ENCODE data around the gene WDR46.
A peak's percentile ranks its signal among the peaks of the same experiment; 100 is the strongest.
"Not testable (repeated sequence)": the region's sequence is repeated elsewhere in the genome, so short reads cannot be mapped to it uniquely, and the experiment has no call there.

The WDR46 gene

DNA sequence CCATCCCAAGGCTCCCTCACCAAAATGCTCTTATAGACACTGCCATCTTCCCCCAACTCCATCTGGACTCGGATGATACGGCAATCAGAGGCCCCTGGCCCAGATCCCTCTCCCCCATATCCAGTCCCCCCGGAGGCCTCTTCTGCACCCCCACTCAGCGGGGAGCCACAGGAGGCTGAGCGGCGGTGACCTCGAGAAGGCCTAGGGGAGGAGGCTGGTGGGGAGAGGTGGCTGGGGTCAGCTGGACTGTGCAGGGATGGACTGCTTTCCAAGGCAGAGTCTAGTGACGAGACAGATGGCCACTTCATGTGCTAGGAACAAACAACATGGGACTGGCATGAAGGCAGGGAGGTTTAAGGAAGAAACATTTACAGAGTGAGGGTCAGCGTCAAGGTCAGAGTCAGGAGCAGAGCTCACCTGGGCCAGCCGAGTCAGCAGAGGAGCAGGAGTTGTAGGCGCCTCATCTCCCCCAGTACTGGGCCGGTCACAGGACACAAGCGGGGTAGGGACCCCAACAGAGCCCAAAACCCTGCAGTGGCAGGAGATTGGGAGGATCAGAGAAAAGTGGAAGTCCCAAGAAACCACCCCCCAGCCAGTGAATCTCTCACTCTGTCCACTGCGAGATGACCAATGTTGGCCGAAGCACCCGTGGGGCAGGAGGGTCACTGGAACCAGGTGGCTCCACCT lies 4.1 kb upstream of the WDR46 start:
- in situ Hi-C loops (cut with MboI; ENCODE audit: low pct_unique_long_range_greater_than_20kb, low sequenced_read_pairs), result no loop called here
- DNase-seq, result no peak

DNA sequence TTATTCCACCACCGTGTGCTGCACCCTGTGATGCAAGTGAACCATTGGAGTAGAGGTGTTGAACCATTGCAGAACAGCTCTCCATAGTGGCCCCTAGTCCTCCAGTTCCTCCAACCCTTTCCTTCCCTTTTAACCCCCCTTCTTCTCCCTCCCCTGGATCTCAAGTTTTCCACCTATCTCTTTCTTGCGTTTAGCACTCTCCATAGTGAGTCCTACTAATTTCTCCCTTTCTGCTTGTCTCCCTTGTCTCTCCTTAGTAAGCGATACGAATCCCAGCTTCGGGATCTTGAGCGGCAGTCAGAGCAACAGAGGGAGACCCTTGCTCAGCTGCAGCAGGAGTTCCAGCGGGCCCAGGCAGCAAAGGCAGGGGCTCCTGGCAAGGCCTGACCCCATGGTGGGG lies 1.4 kb upstream of the WDR46 start:
- no peak for DNase-seq
- in situ Hi-C loops (cut with MboI; ENCODE audit: low pct_unique_long_range_greater_than_20kb, low sequenced_read_pairs), result no loop called here

DNA sequence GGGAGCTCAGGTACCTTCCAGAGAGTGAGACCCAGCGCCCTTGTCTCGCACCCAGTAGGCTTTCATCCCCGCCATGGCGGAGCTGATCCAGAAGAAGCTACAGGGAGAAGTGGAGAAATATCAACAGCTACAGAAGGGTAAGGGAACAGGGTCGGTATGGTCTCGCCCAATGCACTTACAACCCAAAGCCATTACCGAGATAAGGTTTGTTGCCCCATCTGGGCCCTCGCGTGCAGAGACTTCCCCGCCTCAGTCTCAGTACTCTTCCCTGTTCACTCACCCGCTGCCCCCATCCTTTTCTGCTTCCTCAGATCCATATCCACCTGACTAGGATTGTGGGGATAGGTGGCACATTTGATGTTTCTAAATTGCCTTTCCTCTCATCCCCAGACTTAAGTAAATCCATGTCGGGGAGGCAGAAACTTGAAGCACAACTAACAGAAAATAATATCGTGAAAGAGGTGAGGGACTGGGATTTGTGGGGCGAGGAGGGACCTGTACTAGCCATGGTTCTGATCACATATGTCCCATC lies 811 bp upstream of the WDR46 start:
- no peak for DNase-seq
- in situ Hi-C loops (cut with MboI; ENCODE audit: low pct_unique_long_range_greater_than_20kb, low sequenced_read_pairs), result no loop called here

DNA sequence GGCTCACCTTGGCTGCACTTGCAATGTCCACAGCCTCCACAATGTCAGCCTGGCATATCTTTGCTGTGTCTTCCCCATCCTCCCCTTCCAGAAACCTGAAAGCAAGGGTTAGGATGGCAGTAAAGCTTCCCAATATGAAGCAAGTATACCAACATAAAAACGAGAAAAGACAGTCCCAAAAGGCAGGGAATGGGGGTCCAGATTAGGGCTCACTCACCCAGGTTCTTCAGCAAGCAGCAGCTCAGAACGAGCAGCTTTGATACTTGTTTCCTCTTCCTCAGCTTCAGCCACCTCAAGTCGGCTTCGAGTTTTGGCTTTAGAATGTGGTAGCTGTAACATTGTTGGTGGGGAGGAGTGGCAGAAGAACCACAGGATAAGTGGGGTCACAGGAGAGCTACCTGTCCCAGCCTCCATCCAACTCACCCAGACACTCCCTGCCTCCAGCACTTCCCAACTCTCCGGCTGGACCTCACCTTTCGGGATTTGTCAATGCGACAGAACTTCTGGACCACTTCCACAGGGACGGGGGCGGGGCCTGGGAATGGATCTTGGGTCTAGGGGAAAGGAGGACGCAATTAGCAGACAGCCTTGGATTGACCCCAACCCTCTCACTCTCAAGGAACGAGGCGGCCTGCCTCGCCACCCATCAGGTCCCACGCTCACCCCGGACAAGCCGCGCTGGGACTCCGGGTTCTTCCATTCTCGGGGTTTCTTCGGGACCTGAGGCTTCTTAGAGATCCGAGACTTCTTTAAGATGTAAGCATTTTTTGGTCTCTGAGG lies 708 bp downstream of the WDR46 start:
- in situ Hi-C loops (cut with MboI; ENCODE audit: low pct_unique_long_range_greater_than_20kb, low sequenced_read_pairs), result no loop called here
- DNase-seq, result no peak

DNA sequence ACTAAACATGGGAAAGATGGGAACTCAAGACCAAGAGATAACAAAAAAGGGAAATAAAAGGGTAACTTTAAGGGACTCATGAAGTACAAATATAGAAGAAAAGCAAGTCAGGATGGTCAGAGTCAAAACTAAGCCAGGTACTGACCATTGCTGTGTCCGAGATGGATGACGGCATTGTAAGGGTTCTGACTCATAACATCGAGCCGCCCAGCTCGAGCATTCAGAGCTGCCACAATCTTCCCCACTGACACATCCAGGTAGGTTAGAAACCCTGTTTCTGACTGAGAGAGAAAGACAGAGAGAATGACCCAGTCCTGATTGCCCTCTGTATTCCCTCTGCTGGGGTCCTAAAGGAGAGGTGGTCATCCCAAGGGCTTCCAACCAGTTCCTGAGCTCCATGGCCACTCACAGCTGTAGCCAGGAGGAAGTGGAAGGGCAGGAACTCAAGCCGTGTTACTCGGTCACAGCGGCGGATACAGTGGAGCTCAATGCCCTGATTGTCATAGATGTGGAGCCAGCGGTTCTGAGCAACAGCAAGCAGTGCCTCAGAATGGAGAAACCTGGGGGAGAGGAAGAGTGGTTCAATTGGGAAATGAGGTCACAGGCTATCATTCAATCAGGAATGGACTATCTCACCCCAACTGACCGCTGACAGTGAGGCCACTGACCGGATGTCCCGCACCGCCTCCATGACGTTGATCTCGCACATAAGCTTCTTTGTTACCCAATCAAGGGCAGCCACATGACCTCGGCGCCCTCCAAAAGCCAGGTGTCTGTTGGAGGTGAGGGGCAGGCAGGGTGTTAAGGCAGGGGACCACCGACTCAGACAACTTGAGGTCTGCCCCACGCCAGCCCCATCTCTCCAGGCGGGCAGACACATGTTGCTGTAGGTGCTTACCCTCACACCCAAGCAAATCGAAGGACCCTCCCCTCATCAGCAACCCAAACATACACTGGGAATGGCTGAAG lies 1.8 kb downstream of the WDR46 start:
- in situ Hi-C loops (cut with MboI; ENCODE audit: low pct_unique_long_range_greater_than_20kb, low sequenced_read_pairs), result no loop called here
- no peak for DNase-seq

DNA sequence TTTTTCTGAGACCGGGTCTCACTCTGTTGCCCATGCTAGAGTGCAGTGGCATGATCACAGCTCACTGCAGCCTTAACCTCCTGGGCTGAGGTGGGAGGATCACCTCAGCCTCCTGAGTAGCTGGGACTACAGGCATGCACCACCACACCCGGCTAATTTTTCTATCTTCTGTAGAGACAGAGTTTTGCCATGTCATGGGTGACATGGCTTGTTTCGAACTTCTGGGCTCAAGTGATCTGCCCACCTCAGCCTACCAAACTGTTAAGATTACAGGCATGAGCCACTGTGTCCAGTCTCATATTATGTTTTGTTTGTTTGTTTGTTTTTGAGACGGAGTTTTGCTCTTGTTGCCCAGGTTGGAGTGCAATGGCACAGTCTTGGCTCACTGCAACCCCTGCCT lies 3.8 kb downstream of the WDR46 start:
- DNase-seq; in situ Hi-C loops (cut with MboI; ENCODE audit: low pct_unique_long_range_greater_than_20kb, low sequenced_read_pairs): not testable (repeated sequence)

DNA sequence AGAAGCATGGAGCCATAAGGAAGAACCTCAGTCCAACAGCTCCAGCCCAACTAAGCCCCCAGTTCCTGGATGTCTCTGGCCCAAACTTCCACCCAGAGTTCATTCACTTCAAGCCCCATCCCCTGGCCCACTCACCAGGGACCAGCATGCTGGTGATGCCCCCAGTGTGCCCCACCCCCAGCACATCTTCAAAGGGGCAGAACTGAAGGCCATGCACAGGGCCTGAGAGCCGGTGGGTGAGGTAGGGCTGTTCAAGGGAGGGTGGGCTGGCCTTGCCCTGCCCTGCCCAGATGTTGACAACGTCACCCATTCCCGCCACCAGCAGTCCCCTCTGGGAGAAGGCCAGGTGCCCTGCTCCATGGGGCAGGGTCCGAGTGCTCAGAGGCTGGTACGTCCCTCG lies 8.5 kb downstream of the WDR46 start:
- in situ Hi-C loops (cut with MboI; ENCODE audit: low pct_unique_long_range_greater_than_20kb, low sequenced_read_pairs), result no loop called here
- no peak for DNase-seq

DNA sequence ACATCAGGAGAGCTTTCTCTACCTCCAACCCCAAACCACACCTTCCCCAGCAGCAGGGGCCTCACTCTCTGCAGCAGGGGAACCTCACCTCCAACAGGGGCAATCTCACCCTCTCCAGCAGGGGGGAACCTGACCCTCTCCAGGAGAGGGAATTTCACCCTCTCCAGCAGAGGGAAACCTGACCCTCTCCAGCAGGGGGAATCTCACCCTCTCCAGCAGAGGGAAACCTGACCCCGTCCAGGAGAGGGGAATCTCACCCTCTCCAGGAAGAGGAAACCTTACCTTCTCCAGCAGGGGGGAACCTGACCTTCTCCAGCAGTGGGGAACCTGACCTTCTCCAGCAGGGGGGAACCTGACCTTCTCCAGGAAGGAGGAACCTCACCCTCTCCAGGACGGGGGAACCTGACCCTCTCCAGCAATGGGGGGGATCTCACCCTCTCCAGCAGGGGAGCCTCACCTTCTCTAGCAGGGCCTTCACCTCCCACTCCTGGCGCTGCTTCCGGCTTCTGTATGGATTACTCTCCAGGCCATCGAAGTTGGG lies 9.0 kb downstream of the WDR46 start:
- in situ Hi-C loops (cut with MboI; ENCODE audit: low pct_unique_long_range_greater_than_20kb, low sequenced_read_pairs), result loop anchor here (10.0 kb wide), 1 partner anchor 125 kb away; no protein-coding TSS in a partner anchor
- peak; percentile 91 for DNase-seq

DNA sequence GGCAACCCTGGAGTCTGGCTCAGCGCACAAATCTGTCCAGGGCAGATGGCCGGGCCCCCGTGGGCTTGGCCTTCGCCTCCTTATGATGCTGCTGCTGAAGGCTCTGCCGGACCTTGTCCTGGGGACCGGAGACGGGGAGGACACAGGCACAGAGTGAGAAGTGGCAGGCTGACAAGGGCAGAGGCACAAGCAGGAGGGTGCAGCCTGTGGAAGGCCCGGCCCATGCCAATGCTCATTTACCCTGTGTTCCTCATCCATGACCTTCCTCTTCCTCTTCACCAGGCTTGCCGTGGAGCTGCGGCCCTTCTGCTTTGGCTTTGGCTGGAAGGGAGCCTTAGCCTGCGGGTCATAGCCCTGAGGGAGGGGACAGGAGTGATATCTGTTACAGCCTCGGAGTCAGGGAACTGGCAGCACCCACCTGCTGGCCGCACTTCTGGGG lies 9.8 kb downstream of the WDR46 start:
- no peak for DNase-seq
- in situ Hi-C loops (cut with MboI; ENCODE audit: low pct_unique_long_range_greater_than_20kb, low sequenced_read_pairs), result loop anchor here (10.0 kb wide), 1 partner anchor 126 kb away; no protein-coding TSS in a partner anchor

DNA sequence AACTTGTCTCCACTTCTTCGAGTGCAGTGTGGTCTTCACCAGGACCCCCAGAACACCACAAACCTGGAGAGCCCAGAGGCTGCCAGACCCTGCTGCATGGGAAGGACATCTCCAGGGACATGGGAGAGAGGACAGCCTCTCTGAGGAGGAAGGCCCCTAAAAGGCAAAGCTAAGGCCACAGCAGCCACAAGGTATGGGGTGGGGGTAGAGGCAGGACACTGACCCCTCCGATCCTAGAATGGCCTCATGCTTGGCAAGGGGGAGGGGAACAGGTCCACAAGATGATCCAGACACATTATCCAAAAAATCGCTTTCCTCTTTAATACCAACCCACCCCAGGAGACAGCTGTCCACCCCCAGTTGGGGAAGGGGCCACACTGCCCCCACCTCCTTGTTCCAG lies 10.2 kb downstream of the WDR46 start:
- in situ Hi-C loops (cut with MboI; ENCODE audit: low pct_unique_long_range_greater_than_20kb, low sequenced_read_pairs), result loop anchor here (10.0 kb wide), 1 partner anchor 126 kb away; no protein-coding TSS in a partner anchor

DNA sequence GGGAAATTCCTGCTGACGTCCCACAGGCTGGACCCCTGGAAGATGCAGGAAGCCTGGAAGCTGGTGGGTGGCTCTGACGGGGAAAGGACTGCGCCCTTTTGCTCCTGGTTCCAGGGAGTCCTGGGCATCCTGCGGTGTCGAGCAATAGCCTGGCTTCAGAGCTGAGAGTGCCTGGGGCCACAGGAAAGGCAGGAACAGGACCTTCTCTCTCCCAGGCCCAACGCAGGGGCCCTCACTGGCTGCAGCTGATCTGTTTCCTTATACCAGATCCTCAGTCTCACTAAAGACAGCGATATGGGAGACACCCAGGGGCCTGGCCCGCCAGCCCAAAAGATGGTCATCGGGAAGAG lies 10.7 kb downstream of the WDR46 start:
- DNase-seq, result no peak
- in situ Hi-C loops (cut with MboI; ENCODE audit: low pct_unique_long_range_greater_than_20kb, low sequenced_read_pairs), result loop anchor here (10.0 kb wide), 1 partner anchor 126 kb away; no protein-coding TSS in a partner anchor

More for the DNA sequence above, 10.2 kb downstream of the WDR46 start:
- no peak for DNase-seq

DNA sequence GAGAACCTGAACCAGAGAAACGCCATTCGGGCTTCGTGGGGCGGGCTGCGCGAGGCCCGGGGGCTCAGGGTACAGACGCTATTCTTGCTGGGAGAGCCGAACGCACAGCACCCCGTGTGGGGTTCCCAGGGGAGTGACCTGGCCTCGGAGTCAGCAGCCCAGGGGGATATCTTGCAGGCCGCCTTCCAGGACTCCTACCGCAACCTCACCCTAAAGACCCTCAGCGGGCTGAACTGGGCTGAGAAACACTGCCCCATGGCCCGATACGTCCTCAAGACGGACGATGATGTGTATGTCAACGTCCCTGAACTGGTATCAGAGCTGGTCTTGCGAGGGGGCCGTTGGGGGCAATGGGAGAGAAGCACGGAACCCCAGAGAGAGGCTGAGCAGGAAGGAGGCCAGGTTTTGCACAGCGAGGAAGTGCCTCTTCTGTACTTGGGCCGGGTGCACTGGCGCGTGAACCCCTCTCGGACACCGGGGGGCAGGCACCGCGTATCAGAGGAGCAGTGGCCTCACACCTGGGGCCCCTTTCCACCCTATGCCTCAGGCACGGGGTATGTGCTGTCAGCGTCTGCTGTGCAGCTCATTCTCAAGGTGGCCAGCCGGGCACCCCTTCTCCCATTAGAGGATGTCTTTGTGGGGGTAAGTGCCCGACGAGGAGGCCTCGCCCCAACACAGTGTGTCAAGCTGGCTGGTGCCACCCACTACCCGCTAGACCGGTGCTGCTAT lies 11.2 kb downstream of the WDR46 start:
- in situ Hi-C loops (cut with MboI; ENCODE audit: low pct_unique_long_range_greater_than_20kb, low sequenced_read_pairs), result loop anchor here (10.0 kb wide), 1 partner anchor 127 kb away; no protein-coding TSS in a partner anchor

DNA sequence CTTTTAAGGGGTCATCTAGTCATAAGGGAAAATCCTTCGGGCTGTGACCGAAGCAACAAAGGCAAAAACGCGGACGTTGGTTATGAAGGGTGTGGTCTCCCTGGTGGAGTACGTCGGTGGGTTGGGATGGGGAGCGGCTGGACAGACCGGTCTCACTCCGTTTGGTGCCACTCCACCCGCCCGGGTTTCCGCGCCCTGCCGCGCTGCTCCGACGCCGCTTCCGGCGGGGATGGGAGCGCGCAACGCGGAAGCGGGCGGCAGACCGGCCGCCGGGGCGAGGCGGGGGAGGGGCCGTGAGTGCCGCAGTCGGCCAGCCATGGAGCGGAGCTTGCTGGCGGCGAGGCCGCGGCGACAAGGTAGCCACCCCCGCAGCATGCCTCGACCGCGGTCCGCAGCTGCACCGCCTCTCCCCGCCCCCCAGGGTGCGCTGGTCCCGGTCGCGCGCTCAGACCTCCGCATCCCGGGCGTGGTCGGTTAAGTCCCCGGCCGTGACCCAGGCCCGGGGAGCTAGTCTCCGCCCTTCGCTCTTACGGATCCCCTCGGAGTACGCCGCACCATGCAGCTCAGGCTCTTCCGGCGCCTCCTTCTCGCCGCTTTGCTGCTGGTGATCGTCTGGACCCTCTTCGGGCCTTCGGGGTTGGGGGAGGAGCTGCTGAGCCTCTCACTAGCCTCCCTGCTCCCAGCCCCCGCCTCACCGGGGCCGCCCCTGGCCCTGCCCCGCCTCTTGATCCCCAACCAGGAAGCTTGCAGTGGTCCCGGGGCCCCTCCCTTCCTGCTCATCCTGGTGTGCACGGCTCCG lies 12.0 kb downstream of the WDR46 start, which contains the start of gene B3GALT4:
Gene B3GALT4, plus strand, starts transcription at position 260 of the 799 bp plus-strand sequence. Its CDS starts 297 bp downstream, at position 557.
- peak; percentile 85 for DNase-seq
- in situ Hi-C loops (cut with MboI; ENCODE audit: low pct_unique_long_range_greater_than_20kb, low sequenced_read_pairs), result loop anchor here (10.0 kb wide), 1 partner anchor 128 kb away; no protein-coding TSS in a partner anchor

More for the DNA sequence above, 11.2 kb downstream of the WDR46 start:
- DNase-seq, result no peak

DNA sequence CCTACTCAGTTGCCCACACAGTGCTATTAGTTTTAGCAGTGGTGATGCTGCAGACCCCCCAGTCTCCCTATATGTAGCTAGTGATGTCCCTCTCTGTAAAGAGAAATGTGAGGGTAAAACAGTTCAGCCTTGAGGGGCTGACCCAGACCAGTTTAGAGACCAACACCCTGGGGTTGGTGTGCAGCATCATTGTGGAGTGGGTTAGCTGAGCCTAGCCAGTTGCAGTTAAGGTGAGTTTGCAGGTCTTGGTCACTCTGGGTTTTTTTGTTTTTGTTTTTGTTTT lies 12.5 kb downstream of the WDR46 start:
- DNase-seq, result no peak
- in situ Hi-C loops (cut with MboI; ENCODE audit: low pct_unique_long_range_greater_than_20kb, low sequenced_read_pairs), result loop anchor here (10.0 kb wide), 1 partner anchor 128 kb away; no protein-coding TSS in a partner anchor

DNA sequence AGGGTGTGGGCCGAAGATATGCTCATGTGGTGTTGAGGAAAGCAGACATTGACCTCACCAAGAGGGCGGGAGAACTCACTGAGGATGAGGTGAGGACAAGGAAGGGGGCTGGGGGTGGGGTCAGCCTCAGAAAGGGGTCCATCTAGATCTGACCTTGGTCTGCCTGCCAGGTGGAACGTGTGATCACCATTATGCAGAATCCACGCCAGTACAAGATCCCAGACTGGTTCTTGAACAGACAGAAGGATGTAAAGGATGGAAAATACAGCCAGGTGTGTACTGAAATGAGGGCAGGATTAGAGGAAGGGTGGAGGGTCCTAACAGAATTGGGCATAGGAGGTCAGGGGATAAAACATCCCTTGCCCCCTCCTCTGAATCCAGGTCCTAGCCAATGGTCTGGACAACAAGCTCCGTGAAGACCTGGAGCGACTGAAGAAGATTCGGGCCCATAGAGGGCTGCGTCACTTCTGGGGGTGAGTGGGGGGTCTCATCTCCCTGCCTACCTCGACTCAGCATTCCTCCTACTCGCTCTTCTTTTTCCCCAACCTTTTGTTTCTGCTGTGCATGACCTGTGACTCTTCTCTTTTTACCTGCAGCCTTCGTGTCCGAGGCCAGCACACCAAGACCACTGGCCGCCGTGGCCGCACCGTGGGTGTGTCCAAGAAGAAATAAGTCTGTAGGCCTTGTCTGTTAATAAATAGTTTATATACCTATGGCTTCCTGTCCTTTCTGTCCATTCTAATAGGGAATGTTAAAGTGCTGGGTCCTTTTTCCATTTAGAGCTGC lies 13.1 kb downstream of the WDR46 start:
- not testable (repeated sequence) for DNase-seq
- in situ Hi-C loops (cut with MboI; ENCODE audit: low pct_unique_long_range_greater_than_20kb, low sequenced_read_pairs), result loop anchor here (10.0 kb wide), 1 partner anchor 129 kb away; no protein-coding TSS in a partner anchor
